GM12865 (cell line): ENCODE measurements around the gene TIMM13.
"Not testable (repeated sequence)": the region's sequence is repeated elsewhere in the genome, so short reads cannot be mapped to it uniquely, and the experiment has no call there.

Experiments used
- DNase-seq: peaks from one replicate; pipeline ENCODE4 v3.0.0; 2010; ENCODE audit warnings: low read depth
- H3K4me3 ChIP-seq: 2 replicates; pipeline ENCODE4 v1.5.1; 2011; ENCODE audit warnings: mild to moderate bottlenecking, low read depth, low read length, control low read depth
- TF ChIP-seq, protein P1 (sequence below): IDR thresholded peaks from 2 replicates; pipeline ENCODE4 v1.5.1; 2011; ENCODE audit warnings: low read length, control low read depth, low read depth, inconsistent platforms; ENCODE audit not compliant: insufficient read depth; ENCODE audit errors: missing control alignments

The TIMM13 gene

DNA sequence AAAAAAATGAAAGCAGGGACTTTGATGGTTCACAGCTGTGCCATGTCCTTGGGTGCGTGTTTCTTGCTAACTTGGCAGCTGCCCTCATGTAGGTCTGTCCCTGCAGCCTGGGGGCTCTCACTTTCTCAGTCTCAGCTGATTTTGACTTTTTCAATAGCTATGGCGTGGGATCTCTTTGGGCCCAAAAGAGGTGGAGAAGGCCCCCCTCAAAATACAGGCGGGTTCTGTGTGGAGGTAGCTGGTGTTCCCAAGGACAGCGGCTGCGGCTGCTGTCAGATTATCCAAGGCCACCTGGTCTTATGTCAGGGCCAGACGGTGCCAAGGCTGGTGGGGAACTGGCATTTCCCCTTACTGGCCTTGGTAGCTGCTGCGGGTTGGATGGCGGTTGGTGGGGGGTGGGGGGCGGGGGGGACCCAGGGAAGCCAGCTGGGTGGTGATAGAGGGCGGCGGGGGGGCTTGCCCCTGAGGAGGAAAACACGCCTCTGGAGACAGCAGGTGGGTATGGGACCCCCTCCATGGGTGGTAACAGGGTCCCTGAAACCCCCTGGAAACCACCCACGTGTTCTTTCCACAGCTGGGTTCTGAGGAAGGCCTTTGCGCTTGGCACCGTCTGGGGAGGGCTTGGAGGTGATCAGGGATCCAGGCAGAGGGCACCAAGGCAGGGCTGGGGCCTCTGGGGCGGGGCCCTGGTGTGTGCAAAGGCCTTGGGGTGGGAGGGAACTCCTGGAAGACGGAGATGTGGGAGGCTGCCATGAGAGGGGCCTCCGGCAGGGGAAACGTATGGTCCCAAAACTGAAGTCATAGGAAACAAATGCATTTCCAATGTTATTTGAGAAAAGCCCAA is 4.1 kb downstream of the TIMM13 start:
- no peak overlapping the region for H3K4me3 ChIP-seq
- DNase-seq = peak; percentile 2
- TF ChIP-seq, protein P1, sequence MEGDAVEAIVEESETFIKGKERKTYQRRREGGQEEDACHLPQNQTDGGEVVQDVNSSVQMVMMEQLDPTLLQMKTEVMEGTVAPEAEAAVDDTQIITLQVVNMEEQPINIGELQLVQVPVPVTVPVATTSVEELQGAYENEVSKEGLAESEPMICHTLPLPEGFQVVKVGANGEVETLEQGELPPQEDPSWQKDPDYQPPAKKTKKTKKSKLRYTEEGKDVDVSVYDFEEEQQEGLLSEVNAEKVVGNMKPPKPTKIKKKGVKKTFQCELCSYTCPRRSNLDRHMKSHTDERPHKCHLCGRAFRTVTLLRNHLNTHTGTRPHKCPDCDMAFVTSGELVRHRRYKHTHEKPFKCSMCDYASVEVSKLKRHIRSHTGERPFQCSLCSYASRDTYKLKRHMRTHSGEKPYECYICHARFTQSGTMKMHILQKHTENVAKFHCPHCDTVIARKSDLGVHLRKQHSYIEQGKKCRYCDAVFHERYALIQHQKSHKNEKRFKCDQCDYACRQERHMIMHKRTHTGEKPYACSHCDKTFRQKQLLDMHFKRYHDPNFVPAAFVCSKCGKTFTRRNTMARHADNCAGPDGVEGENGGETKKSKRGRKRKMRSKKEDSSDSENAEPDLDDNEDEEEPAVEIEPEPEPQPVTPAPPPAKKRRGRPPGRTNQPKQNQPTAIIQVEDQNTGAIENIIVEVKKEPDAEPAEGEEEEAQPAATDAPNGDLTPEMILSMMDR = no peak

DNA sequence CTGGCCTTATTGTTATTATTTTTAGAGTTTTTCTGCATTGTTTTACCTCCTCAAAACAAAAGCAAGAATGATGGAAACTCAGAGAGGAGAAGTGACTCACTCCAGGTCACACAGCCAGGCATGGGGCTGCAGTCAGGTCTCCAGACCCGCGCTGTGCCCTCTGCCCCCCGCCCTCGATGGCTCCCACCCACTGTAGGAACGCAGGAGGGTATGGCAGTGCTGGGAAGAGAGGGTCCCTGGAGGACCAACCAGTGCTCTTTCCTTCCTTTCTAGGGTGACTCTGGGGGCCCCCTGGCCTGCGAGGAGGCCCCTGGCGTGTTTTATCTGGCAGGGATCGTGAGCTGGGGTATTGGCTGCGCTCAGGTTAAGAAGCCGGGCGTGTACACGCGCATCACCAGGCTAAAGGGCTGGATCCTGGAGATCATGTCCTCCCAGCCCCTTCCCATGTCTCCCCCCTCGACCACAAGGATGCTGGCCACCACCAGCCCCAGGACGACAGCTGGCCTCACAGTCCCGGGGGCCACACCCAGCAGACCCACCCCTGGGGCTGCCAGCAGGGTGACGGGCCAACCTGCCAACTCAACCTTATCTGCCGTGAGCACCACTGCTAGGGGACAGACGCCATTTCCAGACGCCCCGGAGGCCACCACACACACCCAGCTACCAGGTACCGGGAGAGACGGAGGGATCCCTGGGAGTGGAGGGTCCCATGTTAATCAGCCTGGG is 5.6 kb downstream of the TIMM13 start:
- TF ChIP-seq, protein P1 = no peak
- DNase-seq = no peak
- no peak overlapping the region for H3K4me3 ChIP-seq

DNA sequence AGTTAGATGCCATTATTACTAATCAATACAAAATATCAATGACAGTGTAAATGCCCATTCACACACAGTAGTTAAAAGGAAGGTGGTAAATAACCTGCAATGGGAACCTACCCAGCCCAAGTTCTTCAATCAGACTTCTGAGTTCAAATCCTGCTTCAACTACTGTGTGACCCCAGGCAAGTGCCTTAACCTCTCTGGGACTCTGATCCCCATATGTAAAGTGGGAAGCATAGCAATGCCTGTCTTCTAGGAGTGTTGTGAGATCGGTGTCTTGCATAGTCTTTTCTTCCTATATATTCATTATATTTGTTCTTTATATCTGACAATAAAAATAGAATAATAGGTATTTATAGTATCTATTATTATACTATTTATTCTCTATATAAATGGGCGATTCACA is 6.9 kb downstream of the TIMM13 start:
- TF ChIP-seq, protein P1 = no peak
- no peak overlapping the region for H3K4me3 ChIP-seq
- DNase-seq = no peak

DNA sequence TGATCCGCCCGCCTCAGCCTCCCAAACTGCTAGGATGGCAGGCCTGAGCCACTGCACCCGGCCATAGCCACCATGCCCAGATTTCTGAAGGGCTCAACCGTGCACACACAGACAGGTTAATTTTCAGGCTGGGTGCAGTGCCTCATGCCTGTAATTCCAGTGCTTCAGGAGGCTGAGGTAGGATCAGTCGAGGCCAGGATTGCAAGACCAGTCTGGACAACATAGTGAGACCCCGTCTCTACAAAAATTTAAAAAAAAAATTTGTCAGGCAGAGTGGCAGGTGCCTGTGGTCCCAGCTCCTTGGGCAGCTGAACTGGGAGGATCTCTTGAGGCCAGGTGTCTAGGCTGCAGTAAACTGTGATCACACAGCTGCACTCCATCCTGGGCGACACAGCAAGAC is 7.6 kb downstream of the TIMM13 start:
- H3K4me3 ChIP-seq = no peak overlapping the region
- DNase-seq = no peak
- TF ChIP-seq, protein P1 = no peak

DNA sequence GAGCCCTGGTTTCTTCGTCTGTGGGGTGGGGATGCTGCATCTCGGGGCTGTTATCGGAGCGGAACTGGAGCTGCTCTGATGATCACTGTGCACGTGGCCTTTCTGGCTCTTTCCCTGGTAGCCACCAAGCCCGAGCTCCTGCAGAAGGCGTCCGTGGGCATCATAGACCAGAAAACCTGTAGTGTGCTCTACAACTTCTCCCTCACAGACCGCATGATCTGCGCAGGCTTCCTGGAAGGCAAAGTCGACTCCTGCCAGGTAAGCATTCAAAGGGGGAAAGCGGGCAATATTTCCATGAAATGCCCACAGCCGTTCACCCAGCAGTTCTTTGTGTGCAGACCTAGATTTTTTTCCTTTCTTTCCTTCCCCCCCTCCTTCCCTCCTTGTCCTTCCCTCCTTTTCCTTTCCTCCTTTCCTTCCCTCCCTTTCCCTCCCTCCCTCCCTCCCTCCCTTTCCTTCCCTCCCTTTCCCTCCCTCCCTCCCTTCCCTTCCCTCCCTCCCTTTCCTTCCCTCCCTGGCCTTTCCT is 9.4 kb downstream of the TIMM13 start:
- TF ChIP-seq, protein P1 = no peak
- no peak for DNase-seq
- H3K4me3 ChIP-seq = no peak overlapping the region

DNA sequence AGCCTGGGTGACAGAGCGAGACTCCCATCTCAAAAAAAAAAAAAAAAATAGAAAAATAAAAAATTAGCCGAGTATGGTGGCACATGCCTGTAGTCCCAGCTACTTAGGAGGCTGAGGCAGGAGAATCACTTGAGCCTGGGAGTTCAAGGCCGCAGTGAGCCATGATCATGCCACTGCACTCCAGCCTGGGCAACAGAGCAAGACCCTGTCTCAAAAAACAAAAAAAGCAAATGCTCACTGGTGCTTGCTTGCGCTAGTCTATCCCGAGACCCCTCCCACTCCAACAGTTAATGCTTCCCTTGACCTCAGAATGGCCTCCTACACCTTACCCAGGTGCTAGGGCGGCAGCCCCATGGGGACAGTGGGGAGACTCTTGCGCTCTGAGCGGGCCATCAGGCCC is 9.9 kb downstream of the TIMM13 start:
- H3K4me3 ChIP-seq, DNase-seq: not testable (repeated sequence)

DNA sequence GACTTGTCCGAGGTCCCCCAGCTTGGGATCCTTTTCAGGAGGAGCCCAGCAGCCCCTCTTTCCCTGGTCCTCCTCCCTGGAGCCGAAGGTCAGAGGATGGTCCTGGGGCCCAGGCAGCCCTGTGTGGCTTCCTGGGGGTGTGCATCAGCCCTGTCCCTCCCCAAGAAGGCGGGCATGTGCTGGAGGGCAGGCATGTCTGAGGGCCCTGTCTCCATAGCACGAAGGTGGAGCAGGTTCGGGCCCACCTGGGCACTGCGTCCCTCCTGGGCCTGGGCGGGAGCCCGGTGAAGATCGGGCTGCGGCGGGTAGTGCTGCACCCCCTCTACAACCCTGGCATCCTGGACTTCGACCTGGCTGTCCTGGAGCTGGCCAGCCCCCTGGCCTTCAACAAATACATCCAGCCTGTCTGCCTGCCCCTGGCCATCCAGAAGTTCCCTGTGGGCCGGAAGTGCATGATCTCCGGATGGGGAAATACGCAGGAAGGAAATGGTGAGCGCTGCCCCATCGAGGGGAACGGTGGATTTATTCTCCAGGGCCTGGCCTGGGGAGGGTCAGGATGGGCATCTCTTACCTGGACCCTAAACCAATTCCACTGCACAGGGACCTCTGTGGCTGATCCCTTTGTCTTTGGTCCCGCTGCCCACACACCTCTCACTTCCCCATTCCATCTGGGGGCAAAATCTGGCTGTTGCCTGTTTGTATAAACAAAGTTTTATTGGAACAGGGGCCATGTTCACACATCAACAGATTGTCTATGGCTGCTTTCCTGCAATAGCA is 10.9 kb downstream of the TIMM13 start:
- TF ChIP-seq, protein P1 = no peak
- DNase-seq = no peak
- H3K4me3 ChIP-seq = no peak overlapping the region
